GM18526 (cell line): Measurements from ENCODE around the gene MOB1A.

Experiments
- POLR2A ChIP-seq: IDR thresholded peaks from 3 replicates; pipeline ENCODE4 v1.6.1; 2011; ENCODE audit not compliant: insufficient read length; ENCODE audit errors: extremely low read depth

Gene MOB1A

GRCh38 chr2:74179063-74179865 lies 585 bp upstream of the MOB1A start:
- no peak for TF ChIP-seq POLR2A

DNA sequence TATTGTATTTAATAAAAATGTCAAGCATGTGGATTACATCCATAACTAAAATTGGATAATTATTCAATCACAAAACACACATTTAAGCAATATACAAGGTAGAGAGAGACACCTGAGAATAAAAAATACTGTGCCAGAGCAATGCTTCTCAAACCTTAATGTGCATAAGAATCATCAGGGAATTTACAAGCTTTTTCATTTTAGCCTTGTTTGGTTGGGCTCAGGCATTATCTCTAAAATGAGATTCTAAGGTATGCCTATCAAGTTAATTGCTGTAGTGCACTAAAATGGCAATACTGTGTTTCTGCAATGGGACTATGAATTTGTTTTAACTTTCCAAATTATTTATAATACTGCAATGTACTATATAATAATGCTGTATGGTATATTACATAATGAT lies 983 bp downstream of the MOB1A start:
- no peak for TF ChIP-seq POLR2A

- no peak for TF ChIP-seq POLR2A
These were observed 3.8 kb downstream of the MOB1A start for GRCh38 chr2:74174909-74175308.

GRCh38 chr2:74168739-74169138 lies 9.9 kb downstream of the MOB1A start:
- no peak for TF ChIP-seq POLR2A

- TF ChIP-seq POLR2A, result no peak
These were observed 13.9 kb downstream of the MOB1A start for GRCh38 chr2:74164761-74165160.

DNA sequence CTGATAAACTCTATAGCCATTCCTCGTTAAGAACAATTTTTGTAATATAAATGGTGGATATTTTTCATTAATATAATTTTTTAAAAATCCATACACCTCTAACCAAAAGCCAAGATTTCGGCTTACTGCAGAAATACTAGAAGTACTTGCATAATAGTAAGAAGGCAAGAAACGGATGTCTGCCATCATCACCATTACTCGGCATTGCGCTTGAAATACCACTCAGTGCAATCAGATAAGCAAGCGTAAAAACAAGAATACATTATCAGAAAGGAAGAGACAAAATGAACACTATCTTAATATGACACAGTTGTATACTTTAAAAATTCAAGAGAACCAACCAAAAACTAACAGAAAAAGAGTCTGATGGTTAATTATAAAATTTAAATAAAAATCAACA lies 15.7 kb downstream of the MOB1A start:
- no peak for TF ChIP-seq POLR2A

DNA sequence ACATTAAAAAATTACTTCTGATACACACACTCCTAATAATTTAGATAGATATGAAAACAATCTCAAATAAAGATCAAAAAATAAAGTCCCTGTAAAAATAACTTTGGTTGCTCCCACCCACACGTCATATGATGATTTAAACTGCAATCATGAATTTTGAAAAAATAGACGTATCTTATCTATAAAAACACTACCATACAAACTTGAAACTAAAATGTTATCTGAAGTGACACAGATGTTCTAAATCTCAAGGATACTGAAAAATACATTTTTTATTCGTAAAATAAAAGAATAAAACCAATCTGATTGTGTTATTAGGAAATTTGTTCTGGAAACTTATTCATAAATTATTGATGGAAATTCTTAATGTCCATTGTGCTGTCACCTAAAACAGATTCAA lies 22.8 kb downstream of the MOB1A start:
- no peak for TF ChIP-seq POLR2A

DNA sequence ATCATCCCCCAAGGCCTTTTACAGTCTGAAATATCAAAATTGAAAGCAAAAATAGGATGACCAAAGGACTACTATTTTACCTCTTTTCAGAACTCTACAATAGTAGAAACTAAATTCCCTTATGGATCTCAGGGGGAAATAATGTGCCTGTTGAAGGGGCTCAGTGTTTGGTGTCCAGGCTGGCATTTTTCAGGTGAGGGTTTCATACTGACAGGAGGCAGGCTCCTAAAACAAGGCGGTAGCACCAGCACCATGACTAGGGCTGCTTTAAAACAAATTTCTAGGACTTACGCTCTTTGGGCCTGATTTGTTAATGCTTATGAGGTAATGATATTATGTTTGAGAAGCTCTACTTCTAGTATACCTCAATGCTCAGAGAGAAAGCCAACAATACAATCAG lies 25.7 kb downstream of the MOB1A start:
- no peak for TF ChIP-seq POLR2A

DNA sequence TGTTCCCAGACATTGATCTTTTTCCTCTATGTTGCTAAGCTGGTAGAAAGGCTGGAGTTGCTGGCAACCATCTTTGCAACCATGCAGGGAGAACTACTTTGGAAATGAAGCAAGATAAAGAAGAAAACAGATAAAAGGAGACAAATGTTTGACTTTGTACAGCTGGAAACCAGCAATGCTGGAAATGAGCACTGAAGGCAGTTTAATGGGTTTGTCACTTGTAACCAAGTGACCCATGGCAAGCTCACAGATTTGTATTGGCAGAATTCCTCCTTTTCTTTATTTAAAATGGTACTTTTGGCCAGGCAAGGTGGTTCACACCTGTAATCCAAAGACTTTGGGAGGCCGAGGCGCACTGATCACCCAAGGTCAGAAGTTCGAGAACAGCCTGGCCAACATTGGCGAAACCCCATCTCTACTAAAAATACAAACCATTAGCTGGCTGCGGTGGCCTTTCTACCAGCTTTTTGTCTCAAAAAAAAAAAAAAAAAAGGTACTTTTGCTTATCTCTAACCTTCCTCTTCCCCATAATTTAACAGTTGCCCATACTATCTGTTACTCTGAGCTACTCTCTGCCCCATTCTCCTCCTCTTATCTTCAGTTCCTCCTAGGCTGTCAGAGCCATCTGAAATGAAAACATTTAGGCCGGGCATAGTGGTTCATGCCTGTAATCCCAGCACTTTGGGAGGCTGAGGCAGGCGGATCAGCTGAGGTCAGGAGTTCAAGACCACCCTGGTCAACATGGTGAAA lies 28.9 kb downstream of the MOB1A start:
- no peak for TF ChIP-seq POLR2A

- TF ChIP-seq POLR2A, result no peak
These were observed 29.5 kb downstream of the MOB1A start for GRCh38 chr2:74149247-74149525.

- no peak for TF ChIP-seq POLR2A
These were observed 30.0 kb downstream of the MOB1A start for GRCh38 chr2:74148457-74149246.

DNA sequence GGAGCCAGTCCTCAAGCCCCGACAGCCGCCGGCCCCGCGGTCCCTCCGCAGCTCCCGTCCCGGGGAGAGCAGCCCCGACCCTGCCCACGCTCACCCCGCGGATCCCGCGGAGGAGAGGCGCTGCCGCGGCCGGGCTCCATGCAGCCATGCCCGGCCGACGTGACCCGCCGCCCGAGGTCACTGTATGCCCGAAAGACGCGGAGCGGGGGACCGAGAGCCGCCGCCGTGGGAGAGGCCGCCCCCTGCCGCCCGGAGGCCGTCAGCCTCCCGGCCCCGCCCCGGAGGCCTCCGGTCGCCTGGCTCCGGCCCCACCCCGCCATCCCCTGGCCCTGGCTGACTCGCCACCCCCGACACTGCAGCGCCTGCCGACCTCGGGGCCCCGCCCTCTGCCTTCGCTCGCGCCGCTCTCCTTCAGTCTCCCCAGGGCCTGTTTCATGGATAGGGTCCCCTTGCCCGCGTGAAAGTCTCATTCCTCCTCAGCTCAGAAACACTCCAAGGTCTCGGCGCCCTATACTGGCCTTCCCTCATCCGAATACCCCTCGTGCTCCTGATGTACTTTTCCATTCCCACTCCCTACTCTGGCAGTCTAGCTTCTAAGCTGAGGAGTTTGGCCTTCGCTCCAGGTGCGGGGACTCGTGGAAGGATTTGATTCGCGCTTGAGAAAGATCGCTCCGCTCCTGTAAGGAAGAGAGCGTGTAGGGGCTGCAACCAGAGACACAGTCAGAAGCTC lies 30.8 kb downstream of the MOB1A start, which contains the start of gene BOLA3:
BOLA3 (minus strand) TSS at position 186 of the 730 bp plus-strand sequence; CDS start at position 148, 38 bp downstream.
- TF ChIP-seq POLR2A, result peak; percentile 87

DNA sequence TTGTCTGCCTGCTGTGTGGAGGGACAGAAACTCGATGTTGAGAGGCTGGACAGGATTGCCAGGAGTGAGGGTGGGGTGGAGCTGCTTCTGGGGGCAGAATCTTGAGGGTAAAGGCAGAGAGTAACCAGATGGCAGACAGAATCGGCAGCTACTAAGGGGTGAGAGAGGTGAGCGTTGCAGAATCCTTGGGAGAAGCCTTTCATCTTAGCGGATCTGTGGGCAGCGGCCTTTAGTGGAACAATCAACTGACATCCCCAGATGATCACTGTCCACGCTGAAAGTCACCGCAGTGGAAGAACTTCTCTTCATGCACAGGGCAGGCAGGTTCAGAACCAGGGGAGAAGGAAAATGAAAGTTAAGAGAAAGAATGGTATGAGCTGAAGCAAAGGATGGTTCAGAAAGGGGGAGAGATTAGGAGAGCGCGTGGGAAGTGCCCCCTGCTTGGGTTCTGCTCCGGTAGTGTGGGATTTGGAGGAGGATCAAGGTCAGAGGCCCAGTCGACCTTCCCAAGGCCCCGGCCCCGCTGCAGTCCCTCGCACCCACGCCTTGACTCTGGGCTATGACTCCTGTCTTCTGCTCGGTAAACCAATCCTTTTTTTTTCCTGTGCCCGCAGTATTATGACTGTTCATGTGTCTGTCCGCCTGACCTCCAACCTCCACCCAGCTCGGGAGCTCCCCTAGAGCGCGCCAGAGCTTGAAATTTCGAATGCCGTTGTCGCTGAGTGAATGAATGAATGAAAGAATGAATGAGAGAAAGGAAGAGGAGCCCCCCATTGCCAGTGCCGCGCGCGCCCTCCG lies 31.6 kb downstream of the MOB1A start:
- no peak for TF ChIP-seq POLR2A

- TF ChIP-seq POLR2A, result no peak
These were observed 36.3 kb downstream of the MOB1A start for GRCh38 chr2:74142340-74142739.
